Suppressor macrophage treated with lipopolysaccharide for 4 hours (primary cell): ENCODE data around the gene WIPF3.

Experiments
- DNase-seq: peaks from one replicate; pipeline ENCODE4 v3.0.0-alpha.2; 2020

WIPF3 gene, protein sequence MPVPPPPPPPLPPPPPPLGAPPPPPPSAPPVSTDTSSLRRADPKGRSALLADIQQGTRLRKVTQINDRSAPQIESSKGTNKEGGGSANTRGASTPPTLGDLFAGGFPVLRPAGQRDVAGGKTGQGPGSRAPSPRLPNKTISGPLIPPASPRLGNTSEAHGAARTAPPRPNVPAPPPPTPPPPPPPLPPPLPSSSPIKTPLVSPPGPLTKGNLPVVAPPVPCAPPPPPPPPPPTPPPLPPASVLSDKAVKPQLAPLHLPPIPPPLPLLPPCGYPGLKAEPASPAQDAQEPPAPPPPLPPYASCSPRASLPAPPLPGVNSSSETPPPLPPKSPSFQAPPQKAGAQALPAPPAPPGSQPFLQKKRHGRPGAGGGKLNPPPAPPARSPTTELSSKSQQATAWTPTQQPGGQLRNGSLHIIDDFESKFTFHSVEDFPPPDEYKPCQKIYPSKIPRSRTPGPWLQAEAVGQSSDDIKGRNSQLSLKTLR

GRCh38 chr7:29806208-29806994 lies at the start of gene WIPF3:
TSS of gene WIPF3 (plus strand) at chr7:29806508. CDS start at chr7:29834725, 28,217 bp downstream.
- DNase-seq, result peak; percentile 6

- DNase-seq, result no peak
Observed at GRCh38 chr7:29763266-29763665, 43.0 kb upstream of the WIPF3 start.

DNA sequence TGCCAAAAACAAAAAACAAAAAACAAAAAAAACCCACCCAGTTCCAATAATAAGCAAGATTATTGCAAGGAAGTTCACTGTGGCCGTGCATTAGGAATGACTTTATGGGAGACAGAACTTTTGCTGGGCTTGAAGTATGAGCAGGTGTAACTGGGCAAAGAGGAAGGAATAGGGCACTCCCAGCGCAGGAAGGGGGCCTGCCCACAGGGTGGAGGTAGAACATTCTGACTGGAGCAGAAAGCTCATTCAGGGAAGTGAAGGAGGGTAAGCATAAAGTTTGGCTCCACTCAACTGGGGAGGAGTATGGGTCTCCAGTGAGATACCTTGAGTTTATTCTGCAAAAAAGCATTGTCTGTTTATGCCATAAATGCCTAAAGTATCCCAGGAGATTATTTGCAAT lies 42.1 kb upstream of the WIPF3 start:
- DNase-seq, result no peak

- no peak for DNase-seq
Observed at GRCh38 chr7:29765490-29765889, 40.8 kb upstream of the WIPF3 start.

- no peak for DNase-seq
Observed at GRCh38 chr7:29770371-29770770, 35.9 kb upstream of the WIPF3 start.

DNA sequence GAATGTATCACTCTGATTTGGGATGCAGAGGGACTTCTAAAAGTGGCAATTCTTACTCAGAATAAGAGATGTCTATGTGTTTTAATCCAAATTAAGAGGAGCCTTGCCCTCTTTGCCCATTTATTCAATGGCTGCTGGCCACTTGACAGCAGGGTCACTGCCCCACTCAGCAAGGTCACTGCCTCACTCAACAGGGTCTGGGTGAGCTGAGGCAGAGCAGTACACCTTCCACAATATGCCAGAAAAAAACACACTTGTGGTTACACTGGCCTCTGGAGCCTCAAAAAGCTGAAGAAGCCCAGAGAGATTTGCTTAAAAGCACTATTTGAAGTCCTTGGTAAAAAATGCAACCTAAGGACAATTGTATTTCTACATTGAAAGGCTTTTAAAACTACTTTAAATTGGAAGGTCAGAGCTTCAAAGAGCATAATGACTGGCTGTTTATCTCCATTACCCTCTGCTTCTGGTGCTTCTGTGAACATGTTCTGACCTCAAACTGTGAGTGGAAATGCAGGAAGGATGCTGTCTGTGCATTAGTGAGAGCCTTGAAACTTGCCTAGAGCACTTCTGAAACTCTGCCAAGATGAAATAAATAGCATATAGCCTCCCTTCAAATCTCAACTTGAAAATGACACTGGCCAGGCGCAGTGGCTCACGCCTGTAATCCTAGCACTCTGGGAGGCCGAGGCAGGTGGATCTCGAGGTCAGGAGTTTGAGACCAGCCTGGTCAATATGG lies 35.1 kb upstream of the WIPF3 start:
- no peak for DNase-seq

DNA sequence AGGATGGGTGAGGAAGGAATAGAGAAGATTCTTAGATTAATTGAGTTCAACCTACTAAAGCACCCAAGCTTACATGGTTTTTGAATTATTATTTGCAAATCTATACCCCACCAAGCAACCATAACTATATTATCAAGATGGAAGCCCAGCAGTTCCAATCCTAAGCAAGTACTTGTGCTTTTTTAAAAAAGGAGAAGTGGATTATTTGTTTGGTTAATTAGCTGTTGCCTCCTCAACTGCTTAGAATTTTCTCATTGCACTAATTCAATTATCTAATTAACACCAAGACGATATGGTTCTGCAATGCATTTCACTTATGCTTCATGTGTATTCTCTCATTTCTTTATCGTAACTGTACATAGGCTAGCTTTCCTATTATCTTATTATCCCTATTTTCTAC lies 27.3 kb upstream of the WIPF3 start:
- no peak for DNase-seq

GRCh38 chr7:29780346-29780745 lies 26.0 kb upstream of the WIPF3 start:
- DNase-seq, result no peak

GRCh38 chr7:29783671-29784070 lies 22.6 kb upstream of the WIPF3 start:
- no peak for DNase-seq

DNA sequence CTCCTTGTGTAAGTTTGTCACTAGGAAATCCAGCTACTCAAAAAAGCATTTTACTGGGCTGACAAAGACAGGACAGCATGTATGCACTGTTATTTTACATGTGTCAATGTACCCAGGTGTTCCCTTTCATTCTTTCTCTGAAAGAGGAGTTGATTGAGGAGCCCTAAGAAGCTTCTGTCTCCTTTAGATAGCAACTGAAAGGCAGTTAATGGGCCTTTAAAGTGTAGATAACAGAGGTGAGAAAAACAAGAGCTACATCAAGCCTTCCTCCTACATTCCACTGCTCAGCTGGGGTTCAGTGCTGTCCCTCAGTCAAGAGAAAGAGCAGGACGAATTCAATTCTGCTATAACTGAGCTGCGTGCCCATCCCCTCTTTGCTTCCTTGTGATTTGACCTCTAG lies 12.8 kb upstream of the WIPF3 start:
- DNase-seq, result no peak

GRCh38 chr7:29794959-29795629 lies 11.2 kb upstream of the WIPF3 start:
- no peak for DNase-seq

- DNase-seq, result no peak
Observed at GRCh38 chr7:29795696-29796580, 10.4 kb upstream of the WIPF3 start.

- no peak for DNase-seq
Observed at GRCh38 chr7:29797112-29797944, 9.0 kb upstream of the WIPF3 start.

DNA sequence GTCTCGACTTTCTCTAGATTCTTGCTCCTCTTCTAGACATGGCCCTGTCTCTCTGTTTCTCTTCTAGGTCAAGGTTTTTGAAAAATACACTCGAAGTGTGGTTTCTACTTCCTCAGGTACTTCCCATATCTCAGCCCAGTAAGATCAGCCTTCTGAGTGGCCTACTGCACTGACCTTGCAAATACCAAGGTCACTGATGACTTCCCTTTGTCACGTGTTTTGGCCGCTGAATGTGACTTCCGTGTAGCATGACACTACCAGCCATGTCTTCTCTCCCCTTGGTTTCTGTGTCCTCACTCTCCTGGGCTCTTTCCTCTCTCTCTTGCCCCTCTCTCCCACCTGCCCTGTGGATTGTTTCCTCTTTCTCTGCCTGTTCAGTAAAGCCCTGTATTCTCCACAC lies 7.9 kb upstream of the WIPF3 start:
- no peak for DNase-seq

DNA sequence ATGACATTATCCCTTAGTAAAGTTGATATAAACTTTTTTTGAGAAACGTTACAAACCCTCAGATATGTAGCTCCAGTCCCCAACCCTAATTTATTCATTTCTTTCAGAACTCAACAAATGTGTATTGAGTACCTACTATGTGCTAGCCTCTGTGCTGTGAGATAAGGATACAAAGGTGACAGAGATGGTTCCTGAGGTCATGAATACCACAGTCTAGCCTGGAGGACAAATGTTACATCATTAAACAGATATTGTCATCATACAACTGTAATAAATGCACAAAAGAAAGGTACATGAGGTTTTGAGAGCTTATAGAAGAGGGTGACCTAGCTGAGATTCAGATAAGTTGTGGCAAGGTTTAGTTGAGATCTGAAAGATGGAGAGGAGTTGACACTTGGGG lies 4.4 kb upstream of the WIPF3 start:
- no peak for DNase-seq

DNA sequence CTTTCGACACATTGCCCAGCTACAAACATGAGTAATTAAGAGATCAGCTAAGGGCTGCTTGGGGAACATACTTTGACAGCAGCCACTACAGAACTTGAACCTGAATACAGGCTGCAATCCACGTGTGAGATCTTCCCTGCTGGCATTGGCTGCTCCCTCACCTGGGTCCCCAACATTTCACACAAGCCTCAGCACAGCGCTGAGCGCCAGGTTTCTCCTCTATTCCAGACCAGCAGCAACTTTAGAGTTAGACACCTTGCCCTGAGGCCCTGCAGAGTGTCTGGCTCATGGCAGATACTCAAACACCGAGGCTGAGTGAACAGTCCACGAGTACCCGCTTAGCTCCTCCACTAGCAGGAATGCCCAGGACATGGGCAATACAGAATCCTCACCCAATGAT lies 1.3 kb upstream of the WIPF3 start:
- no peak for DNase-seq

GRCh38 chr7:29805886-29806207 lies 461 bp upstream of the WIPF3 start:
- no peak for DNase-seq

GRCh38 chr7:29806995-29807841 lies 910 bp downstream of the WIPF3 start:
- peak; percentile 9 for DNase-seq

DNA sequence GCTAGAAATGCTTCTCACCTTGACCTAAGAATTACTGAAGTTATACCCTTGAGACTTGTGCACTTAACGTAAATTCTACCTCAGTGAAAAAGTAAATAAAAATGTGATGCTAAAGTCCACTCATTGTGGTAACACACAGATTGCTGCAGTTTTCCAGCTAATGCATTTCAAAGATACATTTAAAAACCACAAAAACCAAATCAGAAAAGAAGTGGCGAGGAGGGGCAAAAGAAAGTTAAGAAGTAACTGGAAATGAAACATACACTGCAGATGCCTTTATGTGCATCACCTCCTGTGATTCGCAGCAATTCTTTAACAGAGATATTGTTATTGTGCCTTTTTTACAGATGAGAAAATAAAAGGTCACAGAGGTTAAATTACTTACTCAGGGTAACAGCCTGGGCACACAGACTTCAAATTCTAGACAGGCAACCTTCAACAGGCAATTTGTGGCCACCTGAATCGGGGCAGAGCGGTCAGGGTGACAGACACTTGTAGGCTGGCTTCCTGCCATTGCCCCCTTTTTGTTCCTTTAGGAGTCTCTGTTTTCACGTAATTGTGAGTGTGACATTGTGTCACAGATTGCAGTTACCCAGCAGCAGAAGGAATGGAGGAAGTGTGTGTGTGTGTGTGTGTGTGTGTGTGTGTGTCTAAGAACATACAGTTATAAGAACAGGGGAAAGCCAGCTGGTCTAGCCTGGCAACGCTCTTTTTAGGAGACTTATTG lies 1.9 kb downstream of the WIPF3 start:
- DNase-seq, result no peak
